HG02840 (cell line): Measurements from ENCODE around the gene ORC3.
"Not testable (repeated sequence)": the region's sequence is repeated elsewhere in the genome, so short reads cannot be mapped to it uniquely, and the experiment has no call there.

Experiments used
- ATAC-seq: cut with Tn5 transposase; IDR thresholded peaks from one replicate; pipeline ENCODE4 v1.9.1; 2021; ENCODE audit warnings: mild to moderate bottlenecking, moderate library complexity, moderate number of reproducible peaks; ENCODE audit not compliant: unreplicated experiment, low FRiP score

Gene ORC3

DNA sequence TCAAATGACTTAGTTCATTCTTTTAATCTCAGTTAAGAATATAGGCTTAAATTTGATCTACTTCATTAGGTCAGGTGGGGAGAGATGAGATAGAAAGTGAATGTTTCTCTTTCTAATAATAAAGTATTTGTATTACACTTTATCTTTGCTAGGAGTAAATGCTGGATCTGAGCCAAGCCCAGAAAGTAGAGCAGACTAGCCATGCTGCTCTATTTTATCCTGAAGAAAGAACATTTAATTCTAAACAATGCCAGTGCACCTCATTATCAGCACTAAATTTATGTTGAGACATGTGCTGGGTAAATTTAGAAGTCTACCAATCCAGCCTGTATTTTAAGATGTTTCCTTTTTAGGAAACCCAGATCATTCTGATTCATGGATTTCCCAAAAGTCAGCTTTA is 68.6 kb downstream of the ORC3 start:
- ATAC-seq = no peak

DNA sequence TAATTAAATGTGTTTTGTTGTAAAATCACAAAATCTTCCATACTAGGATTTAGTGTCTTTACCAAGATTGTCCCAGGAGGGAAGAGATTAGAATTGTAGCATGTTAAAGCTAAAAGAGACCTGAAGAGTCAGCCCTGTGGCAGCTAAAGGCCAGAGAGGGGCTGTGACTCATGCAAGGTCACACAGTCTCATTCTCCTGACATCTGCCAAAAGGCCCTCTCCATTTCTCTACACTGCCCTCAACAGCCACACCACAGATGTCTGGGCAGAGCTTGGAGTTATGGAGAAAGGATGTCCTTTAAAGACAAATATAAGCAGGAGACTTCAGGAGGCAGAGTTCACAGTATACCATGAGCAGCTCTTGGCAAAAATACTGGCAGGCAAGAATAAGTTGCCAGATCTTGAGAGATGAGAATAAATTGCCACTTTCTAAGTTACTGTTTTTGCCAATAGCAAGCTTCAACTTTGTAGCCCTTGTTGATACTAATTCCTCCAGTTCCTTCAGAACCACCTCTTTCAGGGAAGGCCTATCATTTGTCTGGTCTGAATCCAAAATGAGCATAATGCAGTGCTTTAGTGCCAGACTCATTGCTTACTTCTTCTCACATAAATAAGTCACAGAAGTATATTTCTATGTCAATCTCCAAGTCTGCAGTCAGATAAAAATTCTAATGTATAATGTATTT is 70.4 kb downstream of the ORC3 start:
- no peak for ATAC-seq

DNA sequence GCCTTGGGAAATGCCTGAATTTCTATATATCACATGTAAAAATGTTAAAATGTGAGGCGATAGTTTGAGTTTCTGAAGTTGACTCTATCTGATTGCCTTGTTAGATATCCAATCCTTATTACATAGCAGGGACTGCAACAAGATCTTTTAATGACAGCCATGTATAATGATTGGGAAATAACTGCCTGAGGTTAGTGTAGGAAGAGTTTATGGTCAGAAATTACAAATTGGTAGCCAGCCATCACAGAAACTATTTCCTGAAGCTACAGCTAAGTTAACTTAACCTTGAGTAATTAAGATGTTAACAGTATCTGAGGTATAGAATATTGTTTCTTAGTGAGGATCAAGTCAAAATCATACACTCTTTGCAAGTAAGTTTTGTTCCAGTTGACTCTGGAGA is 71.1 kb downstream of the ORC3 start:
- no peak for ATAC-seq

DNA sequence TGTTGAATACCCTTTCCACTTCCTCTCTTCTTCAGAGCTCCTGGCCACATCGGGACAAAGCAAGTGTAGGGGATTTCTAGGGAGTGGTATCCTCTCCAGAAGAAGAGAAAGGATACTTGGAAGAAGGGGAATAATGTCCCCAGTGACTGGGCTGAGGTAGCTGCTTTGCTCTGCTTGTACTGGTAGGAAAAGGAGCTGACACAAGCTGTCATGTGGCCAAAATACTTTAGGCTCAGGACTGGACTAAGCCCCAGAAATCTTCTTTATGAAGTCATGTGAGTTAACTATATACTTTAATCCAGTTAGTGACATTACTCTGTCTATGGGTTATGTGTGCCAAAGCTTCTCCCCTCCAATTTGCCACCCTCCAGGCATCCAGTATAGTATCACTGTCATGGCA is 71.6 kb downstream of the ORC3 start:
- ATAC-seq = no peak

DNA sequence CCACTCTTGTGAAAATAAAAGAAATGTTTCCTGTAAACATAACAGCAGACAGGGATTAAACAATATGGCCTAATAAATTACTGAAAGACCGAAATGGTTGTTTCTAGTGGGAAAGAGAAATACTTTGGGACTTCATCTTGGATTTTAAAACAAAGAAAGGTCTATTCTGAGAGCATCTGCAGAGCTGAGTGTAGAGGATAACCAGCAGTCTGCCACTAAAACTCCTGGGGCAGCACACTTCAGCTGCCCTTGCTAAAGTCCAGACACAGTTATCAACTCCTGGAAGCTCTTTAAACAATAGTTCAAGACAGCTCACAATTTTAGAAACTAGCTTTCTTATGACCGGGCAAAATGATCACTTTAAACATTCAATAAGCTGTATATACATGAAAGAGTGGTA is 73.5 kb downstream of the ORC3 start:
- no peak for ATAC-seq

DNA sequence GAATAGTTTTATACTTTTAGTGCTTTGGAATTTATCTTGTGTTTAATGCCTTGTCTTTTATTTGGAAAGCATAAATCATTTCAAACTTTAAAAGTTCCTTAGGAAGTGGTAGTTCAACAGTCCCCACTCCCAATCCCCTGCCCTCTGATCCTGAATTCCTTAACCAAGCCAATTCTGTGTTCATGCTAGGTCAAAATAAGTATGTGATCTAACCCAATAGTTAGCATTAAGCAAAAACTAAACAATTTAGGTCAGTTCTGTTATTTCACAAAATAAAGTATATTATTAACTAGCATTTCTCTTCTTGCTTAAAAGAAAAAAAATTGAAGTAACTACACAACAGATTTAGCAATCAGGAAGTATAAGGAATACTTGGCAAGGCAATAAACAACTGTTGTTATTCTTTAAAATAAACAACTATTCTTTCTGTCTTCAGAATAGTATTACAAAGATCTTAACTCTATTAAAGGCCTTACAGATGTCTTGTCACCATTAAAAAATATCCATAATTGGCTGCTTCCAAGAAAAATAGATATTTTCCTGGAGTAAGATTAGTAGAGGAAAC is 75.1 kb downstream of the ORC3 start:
- no peak for ATAC-seq

DNA sequence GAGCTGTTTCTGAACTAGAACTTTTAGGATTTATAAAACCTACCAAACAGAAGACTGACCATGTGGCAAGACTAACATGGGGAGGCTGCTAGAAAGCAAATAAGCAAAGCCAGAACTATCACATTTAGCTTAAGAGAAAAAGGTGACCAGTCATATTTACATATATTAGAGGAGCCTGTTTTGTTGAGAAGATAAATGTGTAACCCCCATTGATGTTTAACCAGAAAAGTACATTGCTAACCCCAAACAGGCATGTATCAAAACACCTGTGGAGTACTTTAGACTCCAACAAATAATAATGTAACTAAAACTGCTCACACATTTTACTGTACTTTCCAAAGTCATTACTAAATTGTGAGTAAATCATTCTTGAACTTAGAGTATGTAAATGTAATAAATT is 77.1 kb downstream of the ORC3 start:
- no peak for ATAC-seq

DNA sequence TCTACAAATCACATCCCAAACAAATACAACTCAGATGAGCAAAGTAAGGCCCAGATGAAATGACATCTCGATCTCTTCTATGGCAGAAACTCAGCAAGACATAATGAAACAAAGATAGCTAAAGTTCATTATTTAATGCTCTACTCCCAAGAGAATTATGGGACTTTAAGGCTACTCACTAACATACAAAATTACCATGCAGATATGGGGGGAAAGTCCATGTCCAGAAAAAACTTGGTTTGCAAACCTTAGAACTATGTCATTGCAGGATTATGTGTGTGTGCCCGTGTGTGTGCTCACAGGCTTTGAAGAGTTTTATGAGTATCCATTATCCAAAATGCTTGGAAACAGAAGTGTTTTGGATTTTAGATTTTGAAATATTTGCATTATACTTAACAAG is 78.1 kb downstream of the ORC3 start:
- no peak for ATAC-seq

DNA sequence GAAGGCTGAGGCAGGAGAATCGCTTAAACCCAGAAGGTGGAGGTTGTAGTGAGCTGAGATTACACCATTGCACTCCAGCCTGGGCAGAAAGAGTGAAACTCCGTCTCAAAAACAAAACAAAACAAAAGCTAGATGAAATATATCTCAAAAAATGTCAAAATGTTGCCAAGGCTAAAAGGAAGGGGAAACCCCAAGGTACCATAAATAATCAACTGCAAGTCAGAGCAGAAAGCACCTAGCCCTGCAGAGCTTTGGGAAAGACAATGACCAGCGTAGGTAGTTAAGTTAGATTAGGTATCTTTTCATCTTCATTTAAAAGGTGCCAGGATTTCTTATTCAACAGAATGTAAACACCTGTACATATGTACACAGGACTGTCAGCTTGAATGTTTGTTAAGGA is 79.1 kb downstream of the ORC3 start:
- ATAC-seq = no peak

DNA sequence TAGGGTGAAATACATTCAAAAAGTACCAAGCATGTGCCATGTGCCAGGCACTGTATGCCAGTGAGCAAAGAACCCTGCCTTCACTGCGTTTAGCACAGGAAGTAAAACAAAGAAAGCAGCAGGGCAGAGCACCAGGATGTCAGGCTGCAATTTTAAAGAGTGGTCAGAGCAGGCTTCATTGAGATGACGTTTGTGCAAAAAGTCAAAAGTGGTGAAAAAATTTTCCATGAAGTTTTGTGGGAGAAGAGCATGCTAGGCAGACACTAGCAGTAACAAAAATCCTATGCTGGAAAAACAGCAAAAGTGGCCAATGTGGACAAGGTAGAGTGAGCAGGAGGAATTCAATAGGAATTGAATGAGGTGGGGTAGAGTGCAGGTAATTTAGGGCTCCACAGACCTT is 80.8 kb downstream of the ORC3 start:
- no peak for ATAC-seq

DNA sequence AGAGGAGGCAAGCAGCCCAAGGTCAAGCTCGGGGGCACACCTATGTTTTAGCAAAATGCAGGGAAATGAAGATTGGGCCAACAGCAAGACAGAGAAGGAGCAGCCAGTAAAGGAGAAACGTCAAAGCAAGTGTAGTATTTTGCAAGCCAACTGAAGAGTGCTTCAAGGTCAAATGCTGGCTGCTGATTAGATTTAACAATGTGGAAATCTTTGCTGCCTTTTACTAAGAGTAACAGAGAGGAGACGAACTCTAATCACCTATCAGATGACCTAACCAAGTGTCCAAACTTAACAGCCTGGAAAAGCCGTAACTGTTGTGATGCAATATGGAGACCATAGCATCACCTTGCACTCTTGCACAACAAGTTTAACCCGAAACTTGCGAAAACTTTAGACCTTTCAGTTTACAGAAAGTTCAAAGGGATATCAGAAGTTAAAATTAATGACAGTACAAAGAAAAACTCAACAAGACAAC is 81.7 kb downstream of the ORC3 start:
- no peak for ATAC-seq

DNA sequence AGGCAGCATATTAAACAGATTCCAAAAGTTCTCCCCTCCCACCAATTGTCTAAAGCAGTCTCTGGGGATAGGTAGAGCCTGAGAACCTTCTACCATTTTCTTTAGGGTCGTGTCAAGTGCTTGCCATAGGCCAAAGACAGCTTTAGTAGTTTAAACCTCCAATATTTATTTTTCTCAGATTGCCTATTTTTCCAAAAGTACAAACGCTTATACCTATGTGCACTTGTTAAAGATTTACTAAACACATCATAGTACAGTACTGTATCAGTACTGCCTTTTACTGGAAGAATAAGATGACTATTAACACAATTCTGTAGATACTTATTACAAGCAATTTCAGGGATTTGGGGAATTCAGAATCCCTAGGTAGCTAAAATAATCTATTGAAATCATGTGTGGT is 82.7 kb downstream of the ORC3 start:
- ATAC-seq = no peak

DNA sequence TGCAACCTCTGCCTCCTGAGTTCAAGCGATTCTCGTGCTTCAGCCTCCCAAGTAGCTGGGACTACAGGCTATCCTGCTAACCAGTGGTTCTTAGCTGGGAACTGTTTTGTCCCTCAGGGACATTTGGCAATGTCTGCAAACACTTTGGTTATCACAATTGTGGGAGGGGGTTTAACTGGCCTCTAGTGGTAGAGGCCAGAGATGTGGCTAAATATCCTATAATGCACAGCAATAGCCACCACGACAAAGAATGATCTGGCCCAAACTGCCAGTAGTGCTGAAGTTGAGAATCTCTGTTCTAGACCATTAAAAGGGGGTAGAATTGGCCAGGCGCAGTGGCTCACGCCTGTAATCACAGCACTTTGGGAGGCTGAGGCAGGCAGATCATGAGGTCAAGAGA is 83.3 kb downstream of the ORC3 start:
- no peak for ATAC-seq

DNA sequence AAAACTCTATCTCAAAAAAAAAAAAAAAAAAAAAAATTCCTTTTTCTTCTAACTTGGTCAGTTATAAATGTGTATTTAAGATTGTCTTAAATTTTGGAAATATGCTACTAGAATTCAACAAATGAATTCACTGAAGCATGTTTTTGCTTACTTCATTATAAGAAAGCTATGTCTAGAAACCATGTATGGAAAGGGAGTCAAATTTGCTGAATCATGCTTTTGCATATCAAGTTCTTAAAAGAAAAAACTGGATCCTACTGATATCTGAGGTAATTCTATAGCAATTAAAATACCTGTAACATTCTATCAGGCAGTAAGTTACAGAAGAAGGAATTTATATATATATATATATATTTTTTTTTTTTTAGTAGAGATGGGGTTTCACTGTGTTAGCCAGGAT is 84.4 kb downstream of the ORC3 start:
- no peak for ATAC-seq

DNA sequence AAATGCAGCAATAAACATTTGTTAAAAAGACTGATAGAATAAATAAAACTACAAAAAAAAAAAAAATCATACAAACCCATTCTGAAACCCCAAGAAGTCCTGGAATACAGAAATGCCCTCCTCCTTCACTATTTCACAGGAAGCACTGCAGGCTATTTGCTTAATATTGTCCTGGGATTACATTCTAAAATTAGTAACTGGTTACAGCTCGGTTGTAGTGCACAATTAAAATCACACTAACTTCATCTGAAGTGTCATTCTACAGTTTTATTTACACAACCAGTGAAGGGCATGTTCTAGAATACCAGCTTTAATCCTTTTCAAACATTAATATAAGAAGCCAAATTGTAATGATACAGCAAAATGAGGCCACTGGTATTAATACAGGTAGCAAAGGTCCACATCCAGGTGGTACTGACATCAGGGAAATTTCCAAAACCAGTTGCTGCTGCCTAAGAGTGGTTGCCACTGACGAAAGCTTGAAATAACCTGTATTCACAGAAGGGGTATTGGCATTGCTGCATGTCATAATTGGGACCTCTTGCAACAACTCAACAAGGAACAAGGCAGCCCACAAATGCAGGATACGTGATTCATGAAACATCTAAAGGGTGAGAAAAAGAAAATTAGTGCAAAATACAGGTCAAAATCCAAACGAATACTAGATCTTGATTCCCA is 85.2 kb downstream of the ORC3 start:
- no peak for ATAC-seq

DNA sequence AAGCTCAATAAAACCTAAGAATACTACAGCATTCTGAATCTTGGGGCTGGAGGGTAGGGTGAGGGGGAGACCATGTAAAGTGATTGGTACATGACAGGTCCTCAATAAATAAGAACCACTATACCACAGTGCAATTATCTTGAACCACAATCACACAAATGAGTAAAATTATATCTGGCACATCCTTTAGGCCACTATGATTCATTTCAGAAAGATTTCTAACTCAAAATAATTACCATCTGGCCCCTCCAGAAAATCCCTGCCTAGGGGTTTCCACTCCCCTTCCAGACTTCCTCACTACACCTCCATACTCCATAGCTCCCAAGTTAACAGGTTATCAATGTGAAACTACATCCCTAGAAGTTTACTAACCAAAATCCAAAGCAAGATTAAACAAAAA is 92.4 kb downstream of the ORC3 start:
- no peak for ATAC-seq

DNA sequence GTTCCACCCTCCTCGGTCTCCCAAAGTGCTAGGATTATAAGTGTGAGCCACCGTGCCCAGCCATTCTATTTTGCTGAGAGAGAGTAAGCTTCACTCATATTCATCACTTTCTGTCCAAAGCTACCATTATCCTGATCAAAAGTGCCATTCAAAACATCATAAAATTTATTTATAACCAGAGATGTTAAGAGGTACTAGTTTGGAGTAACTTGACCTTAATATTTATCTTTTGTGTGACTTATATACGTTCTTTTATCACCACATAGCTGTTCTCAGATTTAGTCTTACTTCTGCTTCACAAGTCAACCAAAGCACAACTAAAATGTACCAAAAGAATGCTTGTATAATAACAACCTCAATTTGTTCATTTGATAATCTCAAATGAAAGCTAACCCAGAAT is 94.0 kb downstream of the ORC3 start:
- no peak for ATAC-seq

DNA sequence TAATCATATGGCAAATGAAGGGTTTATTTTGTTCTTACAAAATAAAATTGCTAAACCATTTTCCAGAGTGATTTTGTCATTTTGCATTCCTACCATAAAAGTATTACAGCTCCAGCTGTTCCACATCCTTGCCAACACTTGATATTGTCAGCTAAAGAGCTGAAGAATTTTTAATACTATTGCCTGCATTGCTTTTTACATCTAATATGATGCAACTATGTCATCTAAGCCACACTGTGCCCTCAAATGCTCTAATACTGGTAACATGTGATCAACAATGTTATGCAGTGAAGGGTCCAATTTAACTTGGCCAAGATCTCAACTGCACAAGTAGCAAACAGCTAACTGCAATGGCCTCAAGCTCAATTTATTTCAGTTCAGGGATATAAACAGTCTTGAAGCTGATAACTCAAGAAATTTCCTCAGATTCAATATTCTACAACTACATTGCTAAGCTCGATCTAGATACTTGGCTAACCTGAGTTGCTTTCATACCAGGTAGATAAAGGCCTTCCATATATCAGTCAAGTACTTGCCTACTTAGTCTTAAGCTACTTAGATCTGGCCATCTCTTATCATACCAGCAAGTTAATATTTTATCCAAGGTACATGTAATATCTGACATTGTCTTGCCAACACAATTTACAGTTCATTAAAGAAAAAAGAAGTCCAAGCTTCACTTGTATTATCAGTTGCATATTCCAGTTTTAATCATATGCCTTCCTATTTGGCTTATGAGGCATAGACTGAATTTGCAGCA is 95.1 kb downstream of the ORC3 start:
- ATAC-seq = no peak

DNA sequence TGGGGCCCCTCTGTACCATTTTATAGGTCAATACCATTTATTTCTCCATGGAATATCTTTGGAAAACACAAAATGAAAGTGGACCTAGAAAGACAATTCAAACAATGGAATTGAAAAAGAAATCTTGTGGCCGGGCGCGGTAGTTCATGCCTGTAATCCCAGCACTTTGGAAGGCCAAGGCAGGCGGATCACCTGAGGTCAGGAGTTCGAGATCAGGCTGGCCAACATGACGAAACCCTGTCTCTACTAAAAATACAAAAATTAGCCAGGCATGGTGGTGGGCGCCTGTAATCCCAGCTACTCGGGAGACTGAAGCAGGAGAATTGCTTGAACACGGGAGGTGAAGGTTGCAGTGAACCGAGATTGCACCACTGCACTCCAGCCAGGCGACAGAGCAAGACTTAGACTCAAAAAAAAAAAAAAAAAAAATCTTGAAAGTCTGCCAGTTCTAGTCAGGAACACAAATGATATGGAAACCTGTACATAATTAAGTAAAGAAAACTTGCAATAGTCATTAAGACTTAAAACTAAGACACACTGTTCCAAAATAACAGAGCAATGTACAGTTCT is 96.8 kb downstream of the ORC3 start:
- not testable (repeated sequence) for ATAC-seq

DNA sequence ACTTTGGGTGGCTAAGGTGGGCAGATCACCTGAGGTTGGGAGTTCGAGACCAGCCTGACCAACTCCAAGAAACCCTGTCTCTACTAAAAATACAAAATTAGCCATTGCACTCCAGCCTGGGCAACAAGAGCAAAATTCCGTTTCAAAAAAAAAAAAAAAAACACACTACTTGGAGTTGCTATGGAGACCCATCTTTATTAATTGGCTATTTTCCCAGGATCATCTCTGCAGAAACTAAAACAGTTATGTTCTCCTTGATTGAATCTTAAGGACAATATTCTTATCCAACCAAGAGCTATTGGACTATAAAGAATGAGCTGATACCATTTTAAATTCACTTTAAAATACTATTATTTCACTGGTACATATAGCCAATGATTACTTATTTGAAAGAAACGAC is 97.4 kb downstream of the ORC3 start:
- no peak for ATAC-seq

DNA sequence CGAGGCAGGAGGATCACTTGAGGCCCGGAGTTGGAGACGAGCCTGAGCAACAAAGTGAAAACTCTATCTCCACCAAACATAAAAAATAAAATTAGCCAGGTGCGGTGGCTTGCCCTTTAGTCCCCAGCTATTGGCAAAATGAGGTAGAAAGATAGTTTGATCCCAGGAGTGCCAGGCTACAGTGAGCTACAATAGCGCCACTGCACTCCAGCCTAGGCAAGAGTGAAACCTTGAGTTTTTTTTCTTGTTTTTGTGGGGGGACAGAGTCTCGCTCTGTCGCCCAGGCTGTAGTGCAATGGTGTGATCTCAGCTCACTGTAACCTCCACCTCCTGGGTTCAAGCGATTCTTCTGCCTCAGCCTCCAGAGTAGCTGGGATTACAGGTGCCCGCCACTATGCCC is 98.0 kb downstream of the ORC3 start:
- not testable (repeated sequence) for ATAC-seq
